WTC11 (cell line): ENCODE measurements around the gene AASS. TPM values are rescaled to one million over a fixed set of nuclear protein-coding genes. Genes with fewer than 3 reads are reported as not detected.

Experiments used
- ATAC-seq: fragments of 200-7000 bp; cut with Tn5 transposase; 2 replicates; pipeline ENCODE4 v1.10.0; 2021; ENCODE audit warnings: mild to moderate bottlenecking, moderate library complexity
- CTCF ChIA-PET: fragments of 300-600 bp; sonication (Branson Sonifier 250); formaldehyde crosslinking; loops from one replicate; lab custom pipeline; 2021; ENCODE audit warnings: antibody characterized with exemption; lab: Charles Lee
- POLR2A ChIA-PET: fragments of 350-600 bp; sonication (Branson Sonifier 250); formaldehyde crosslinking; loops from one replicate; lab custom pipeline; 2021; ENCODE audit warnings: antibody characterized with exemption; lab: Charles Lee
- DNase-seq: peaks from one replicate; pipeline ENCODE4 v3.0.0; 2021; ENCODE audit warnings: low spot score
- H3K27ac Mint-ChIP-seq: 2 replicates; pipeline ENCODE4 v1.8.0; 2021; ENCODE audit warnings: mixed read lengths
- H3K27me3 Mint-ChIP-seq: 2 replicates; pipeline ENCODE4 v1.8.0; 2021; ENCODE audit warnings: low read depth, mild to moderate bottlenecking, moderate library complexity, mixed read lengths
- H3K36me3 Mint-ChIP-seq: 2 replicates; pipeline ENCODE4 v1.8.0; 2021; ENCODE audit warnings: mixed read lengths
- H3K4me1 Mint-ChIP-seq: 2 replicates; pipeline ENCODE4 v1.8.0; 2022; ENCODE audit warnings: mixed read lengths
- H3K4me3 Mint-ChIP-seq: 2 replicates; pipeline ENCODE4 v1.8.0; 2021; ENCODE audit warnings: mild to moderate bottlenecking, moderate library complexity, mixed read lengths
- H3K9me3 Mint-ChIP-seq: 2 replicates; pipeline ENCODE4 v1.8.0; 2021; ENCODE audit warnings: mixed read lengths
- ATF1 ChIP-seq: sonication (generic); formaldehyde crosslinking; IDR thresholded peaks from 2 replicates; pipeline ENCODE4 v1.8.1; 2023; ENCODE audit warnings: mild to moderate bottlenecking, moderate library complexity, missing genetic modification reagents
- ATF2 ChIP-seq: sonication (generic); formaldehyde crosslinking; IDR thresholded peaks from 2 replicates; pipeline ENCODE4 v1.8.1; 2022; ENCODE audit warnings: low read depth, missing genetic modification reagents, borderline replicate concordance
- CBFB ChIP-seq: sonication (generic); formaldehyde crosslinking; IDR thresholded peaks from 2 replicates; pipeline ENCODE4 v1.8.1; 2022; ENCODE audit warnings: mild to moderate bottlenecking, low read depth, missing genetic modification reagents
- CREM ChIP-seq: sonication (generic); formaldehyde crosslinking; IDR thresholded peaks from 2 replicates; pipeline ENCODE4 v1.8.1; 2022; ENCODE audit warnings: mild to moderate bottlenecking, missing genetic modification reagents, moderate library complexity
- ESRRA ChIP-seq: sonication (generic); formaldehyde crosslinking; IDR thresholded peaks from 2 replicates; pipeline ENCODE4 v1.8.1; 2022; ENCODE audit warnings: mild to moderate bottlenecking, missing genetic modification reagents, borderline replicate concordance
- FOXK1 ChIP-seq: sonication (generic); formaldehyde crosslinking; IDR thresholded peaks from 2 replicates; pipeline ENCODE4 v1.8.0; 2022; ENCODE audit warnings: mild to moderate bottlenecking, moderate library complexity, missing genetic modification reagents
- GABPB1 ChIP-seq: sonication (generic); formaldehyde crosslinking; IDR thresholded peaks from 2 replicates; pipeline ENCODE4 v1.8.1; 2023; ENCODE audit warnings: mild to moderate bottlenecking, missing genetic modification reagents
- HMGA2 ChIP-seq: fragments of 250-450 bp; sonication (Bioruptor Pico); IDR thresholded peaks from 2 replicates; pipeline ENCODE4 v1.4.0; 2021; ENCODE audit warnings: mild to moderate bottlenecking, moderate library complexity
- NFYB ChIP-seq: sonication (generic); formaldehyde crosslinking; conservative IDR thresholded peaks from 2 replicates; pipeline ENCODE4 v1.8.0; 2022; ENCODE audit warnings: low read depth, missing genetic modification reagents
- PRRX2 ChIP-seq: fragments of 250-450 bp; sonication (Bioruptor Pico); IDR thresholded peaks from 2 replicates; pipeline ENCODE4 v1.8.0; 2021; ENCODE audit warnings: mild to moderate bottlenecking
- SMAD3 ChIP-seq: sonication (generic); formaldehyde crosslinking; IDR thresholded peaks from 2 replicates; pipeline ENCODE4 v1.8.0; 2022; ENCODE audit warnings: missing genetic modification reagents, mild to moderate bottlenecking, borderline replicate concordance
- SMAD4 ChIP-seq: sonication (generic); formaldehyde crosslinking; IDR thresholded peaks from 2 replicates; pipeline ENCODE4 v1.8.0; 2022; ENCODE audit warnings: mild to moderate bottlenecking, missing genetic modification reagents
- SOX15 ChIP-seq: fragments of 250-450 bp; sonication (Bioruptor Pico); IDR thresholded peaks from 2 replicates; pipeline ENCODE4 v1.9.0; 2021; ENCODE audit warnings: mild to moderate bottlenecking
- TP53 ChIP-seq: sonication (generic); formaldehyde crosslinking; IDR thresholded peaks from 2 replicates; pipeline ENCODE4 v1.8.1; 2023; ENCODE audit warnings: mild to moderate bottlenecking, missing genetic modification reagents
- ZNF121 ChIP-seq: sonication (generic); formaldehyde crosslinking; IDR thresholded peaks from 2 replicates; pipeline ENCODE4 v1.8.0; 2023; ENCODE audit warnings: missing genetic modification reagents
- ZNF138 ChIP-seq: sonication (generic); formaldehyde crosslinking; conservative IDR thresholded peaks from 2 replicates; pipeline ENCODE4 v1.8.1; 2022; ENCODE audit warnings: mild to moderate bottlenecking, moderate library complexity, missing genetic modification reagents
- ZNF263 ChIP-seq: sonication (generic); formaldehyde crosslinking; IDR thresholded peaks from 2 replicates; pipeline ENCODE4 v1.8.1; 2022; ENCODE audit warnings: low read depth, mild to moderate bottlenecking, moderate library complexity, missing genetic modification reagents
- ZNF423 ChIP-seq: fragments of 250-450 bp; sonication (Bioruptor Pico); IDR thresholded peaks from 2 replicates; pipeline ENCODE4 v2.1.2; 2022; ENCODE audit warnings: mild to moderate bottlenecking, moderate library complexity
- ZNF512 ChIP-seq: sonication (generic); formaldehyde crosslinking; IDR thresholded peaks from 2 replicates; pipeline ENCODE4 v1.8.1; 2022; ENCODE audit warnings: missing genetic modification reagents, borderline replicate concordance
- ZNF671 ChIP-seq: fragments of 250-450 bp; sonication (Bioruptor Pico); IDR thresholded peaks from 2 replicates; pipeline ENCODE4 v1.8.0; 2021; ENCODE audit warnings: mild to moderate bottlenecking
- total RNA-seq: library from RNA; stranded (reverse); gene quantifications from 3 replicates; pipeline ENCODE4 v1.2.3, GENCODE V29; 2021
- TF ChIP-seq, protein P1 (sequence below): sonication (generic); formaldehyde crosslinking; IDR thresholded peaks from 2 replicates; pipeline ENCODE4 v1.8.1; 2022; ENCODE audit warnings: mild to moderate bottlenecking, missing genetic modification reagents, moderate library complexity, borderline replicate concordance
- TF ChIP-seq, protein P2 (sequence below): sonication (generic); formaldehyde crosslinking; IDR thresholded peaks from 2 replicates; pipeline ENCODE4 v1.8.1; 2022; ENCODE audit warnings: low read depth, mild to moderate bottlenecking, moderate library complexity, missing genetic modification reagents, borderline replicate concordance
- TF ChIP-seq, protein P3 (sequence below): sonication (generic); formaldehyde crosslinking; IDR thresholded peaks from 2 replicates; pipeline ENCODE4 v1.8.1; 2023; ENCODE audit warnings: mild to moderate bottlenecking, missing genetic modification reagents, borderline replicate concordance
- TF ChIP-seq, protein P4 (sequence below): sonication (generic); formaldehyde crosslinking; IDR thresholded peaks from 2 replicates; pipeline ENCODE4 v1.8.0; 2022; ENCODE audit warnings: mild to moderate bottlenecking, missing genetic modification reagents
- TF ChIP-seq, protein P5 (sequence below): fragments of 250-450 bp; sonication (Bioruptor Pico); IDR thresholded peaks from 2 replicates; pipeline ENCODE4 v1.9.0; 2021; ENCODE audit warnings: moderate library complexity, mild to moderate bottlenecking, inconsistent platforms, borderline replicate concordance

Gene AASS
- total RNA-seq, 1 experiment from 2014 or later = 308 TPM

DNA sequence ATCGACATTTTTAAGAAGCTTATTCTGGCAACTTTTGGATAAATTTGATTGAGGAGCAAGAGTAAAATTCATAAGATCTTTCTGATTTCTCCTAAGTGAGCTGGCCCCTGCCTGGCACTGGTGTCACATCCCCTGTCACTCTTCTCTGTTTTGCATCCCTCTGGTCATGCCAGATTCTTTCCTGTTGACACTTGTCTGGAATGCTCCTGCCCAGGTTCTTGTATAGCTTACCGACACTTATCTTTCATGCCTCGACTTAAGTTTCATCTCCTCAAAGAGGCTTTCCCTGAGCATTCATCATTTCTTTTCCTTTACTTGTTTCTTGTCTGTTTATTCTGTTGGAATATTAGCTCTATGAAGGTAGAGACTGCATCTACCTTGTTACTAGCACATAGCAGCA, 22.2 kb upstream of the AASS start:
- ChIA-PET CTCF (no interaction called here), POLR2A (no interaction called here)
- TF ChIP-seq CREM (CRISPR knock-in tag) (no peak), ZNF512 (CRISPR knock-in tag) (no peak), CBFB (CRISPR knock-in tag) (no peak), ATF1 (CRISPR knock-in tag) (no peak)
- TF ChIP-seq, protein P1, sequence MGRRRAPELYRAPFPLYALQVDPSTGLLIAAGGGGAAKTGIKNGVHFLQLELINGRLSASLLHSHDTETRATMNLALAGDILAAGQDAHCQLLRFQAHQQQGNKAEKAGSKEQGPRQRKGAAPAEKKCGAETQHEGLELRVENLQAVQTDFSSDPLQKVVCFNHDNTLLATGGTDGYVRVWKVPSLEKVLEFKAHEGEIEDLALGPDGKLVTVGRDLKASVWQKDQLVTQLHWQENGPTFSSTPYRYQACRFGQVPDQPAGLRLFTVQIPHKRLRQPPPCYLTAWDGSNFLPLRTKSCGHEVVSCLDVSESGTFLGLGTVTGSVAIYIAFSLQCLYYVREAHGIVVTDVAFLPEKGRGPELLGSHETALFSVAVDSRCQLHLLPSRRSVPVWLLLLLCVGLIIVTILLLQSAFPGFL (CRISPR knock-in tag) = no peak
- TF ChIP-seq, protein P2, sequence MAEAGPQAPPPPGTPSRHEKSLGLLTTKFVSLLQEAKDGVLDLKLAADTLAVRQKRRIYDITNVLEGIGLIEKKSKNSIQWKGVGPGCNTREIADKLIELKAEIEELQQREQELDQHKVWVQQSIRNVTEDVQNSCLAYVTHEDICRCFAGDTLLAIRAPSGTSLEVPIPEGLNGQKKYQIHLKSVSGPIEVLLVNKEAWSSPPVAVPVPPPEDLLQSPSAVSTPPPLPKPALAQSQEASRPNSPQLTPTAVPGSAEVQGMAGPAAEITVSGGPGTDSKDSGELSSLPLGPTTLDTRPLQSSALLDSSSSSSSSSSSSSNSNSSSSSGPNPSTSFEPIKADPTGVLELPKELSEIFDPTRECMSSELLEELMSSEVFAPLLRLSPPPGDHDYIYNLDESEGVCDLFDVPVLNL (CRISPR knock-in tag) = no peak
- no peaks in the 10 kb centered on the region for H3K36me3 Mint-ChIP-seq
- ATAC-seq (no peak), DNase-seq (no peak)
- H3K4me1 Mint-ChIP-seq = peaks cover 12% of the 10 kb centered on the region
- no peaks in the 10 kb centered on the region for H3K9me3 Mint-ChIP-seq
- no peaks in the 10 kb centered on the region for H3K27me3 Mint-ChIP-seq
- H3K4me3 Mint-ChIP-seq = no peak overlapping the region
- H3K27ac Mint-ChIP-seq = no peak overlapping the region

DNA sequence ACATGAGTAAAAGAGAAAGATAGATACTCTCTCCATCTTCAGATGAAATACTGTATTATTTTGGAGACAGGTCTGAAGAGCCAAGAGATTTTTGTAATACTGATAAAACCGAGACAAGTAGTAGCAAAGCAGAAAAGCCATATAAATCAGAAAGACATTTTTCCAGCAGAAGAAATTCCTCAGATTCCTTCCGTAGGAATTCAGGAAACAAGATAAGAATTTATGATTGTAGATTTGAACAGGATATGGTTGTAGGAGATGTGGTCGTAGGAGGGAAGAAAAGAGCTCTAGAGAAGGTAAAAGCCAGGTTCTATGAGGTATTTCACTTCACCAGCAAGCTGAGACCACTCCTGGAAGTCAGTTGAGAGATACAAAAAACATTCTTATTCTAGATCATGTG, 17.6 kb upstream of the AASS start:
- peaks cover 24% of the 10 kb centered on the region for H3K4me1 Mint-ChIP-seq
- peak overlapping the region; percentile 39; the same call in 1 of the 2 replicates for H3K27ac Mint-ChIP-seq
- CTCF ChIA-PET = no interaction called here

DNA sequence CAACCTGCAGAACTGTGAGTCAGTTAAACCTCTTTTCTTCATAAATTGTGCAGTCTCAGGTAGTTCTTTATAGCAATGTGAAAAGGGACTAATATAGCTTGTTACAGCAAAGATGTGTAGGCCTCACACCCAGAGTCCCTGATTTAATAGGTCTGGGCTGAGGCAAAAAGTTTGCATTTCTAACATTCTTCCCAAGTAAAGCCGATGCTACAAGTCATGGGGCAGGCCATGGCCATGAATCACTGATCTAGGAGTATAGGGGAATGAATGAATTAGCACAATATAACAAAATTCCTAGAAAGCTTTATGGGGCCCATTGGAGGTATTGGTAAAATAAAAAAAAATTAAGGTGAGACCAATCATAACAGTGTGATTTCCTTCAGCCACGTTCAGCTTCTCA, 11.5 kb upstream of the AASS start:
- ATAC-seq (no peak), DNase-seq (no peak)
- ChIA-PET CTCF (no interaction called here), POLR2A (no interaction called here)
- Mint-ChIP-seq H3K4me1 (peaks cover 70% of the 10 kb centered on the region), H3K27me3 (no peaks in the 10 kb centered on the region), H3K27ac (peak overlapping the region; percentile 91), H3K4me3 (no peak overlapping the region), H3K9me3 (peaks cover 15% of the 10 kb centered on the region), H3K36me3 (peaks cover 21% of the 10 kb centered on the region)
- TF ChIP-seq, protein P3, sequence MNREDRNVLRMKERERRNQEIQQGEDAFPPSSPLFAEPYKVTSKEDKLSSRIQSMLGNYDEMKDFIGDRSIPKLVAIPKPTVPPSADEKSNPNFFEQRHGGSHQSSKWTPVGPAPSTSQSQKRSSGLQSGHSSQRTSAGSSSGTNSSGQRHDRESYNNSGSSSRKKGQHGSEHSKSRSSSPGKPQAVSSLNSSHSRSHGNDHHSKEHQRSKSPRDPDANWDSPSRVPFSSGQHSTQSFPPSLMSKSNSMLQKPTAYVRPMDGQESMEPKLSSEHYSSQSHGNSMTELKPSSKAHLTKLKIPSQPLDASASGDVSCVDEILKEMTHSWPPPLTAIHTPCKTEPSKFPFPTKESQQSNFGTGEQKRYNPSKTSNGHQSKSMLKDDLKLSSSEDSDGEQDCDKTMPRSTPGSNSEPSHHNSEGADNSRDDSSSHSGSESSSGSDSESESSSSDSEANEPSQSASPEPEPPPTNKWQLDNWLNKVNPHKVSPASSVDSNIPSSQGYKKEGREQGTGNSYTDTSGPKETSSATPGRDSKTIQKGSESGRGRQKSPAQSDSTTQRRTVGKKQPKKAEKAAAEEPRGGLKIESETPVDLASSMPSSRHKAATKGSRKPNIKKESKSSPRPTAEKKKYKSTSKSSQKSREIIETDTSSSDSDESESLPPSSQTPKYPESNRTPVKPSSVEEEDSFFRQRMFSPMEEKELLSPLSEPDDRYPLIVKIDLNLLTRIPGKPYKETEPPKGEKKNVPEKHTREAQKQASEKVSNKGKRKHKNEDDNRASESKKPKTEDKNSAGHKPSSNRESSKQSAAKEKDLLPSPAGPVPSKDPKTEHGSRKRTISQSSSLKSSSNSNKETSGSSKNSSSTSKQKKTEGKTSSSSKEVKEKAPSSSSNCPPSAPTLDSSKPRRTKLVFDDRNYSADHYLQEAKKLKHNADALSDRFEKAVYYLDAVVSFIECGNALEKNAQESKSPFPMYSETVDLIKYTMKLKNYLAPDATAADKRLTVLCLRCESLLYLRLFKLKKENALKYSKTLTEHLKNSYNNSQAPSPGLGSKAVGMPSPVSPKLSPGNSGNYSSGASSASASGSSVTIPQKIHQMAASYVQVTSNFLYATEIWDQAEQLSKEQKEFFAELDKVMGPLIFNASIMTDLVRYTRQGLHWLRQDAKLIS (CRISPR knock-in tag) = no peak
- no peak for TF ChIP-seq ZNF512 (CRISPR knock-in tag)
- no peak for TF ChIP-seq HMGA2
- TF ChIP-seq ZNF138 (CRISPR knock-in tag) = no peak
- no peak for TF ChIP-seq ZNF263 (CRISPR knock-in tag)
- TF ChIP-seq, protein P4, sequence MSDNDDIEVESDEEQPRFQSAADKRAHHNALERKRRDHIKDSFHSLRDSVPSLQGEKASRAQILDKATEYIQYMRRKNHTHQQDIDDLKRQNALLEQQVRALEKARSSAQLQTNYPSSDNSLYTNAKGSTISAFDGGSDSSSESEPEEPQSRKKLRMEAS (CRISPR knock-in tag) = no peak

More for the DNA sequence above, 17.6 kb upstream of the AASS start:
- POLR2A ChIA-PET = no interaction called here
- no peak for TF ChIP-seq NFYB (CRISPR knock-in tag)
- no peak for TF ChIP-seq SMAD4 (CRISPR knock-in tag)
- TF ChIP-seq ZNF423 (CRISPR knock-in tag) = no peak
- no peak for TF ChIP-seq ATF1 (CRISPR knock-in tag)
- TF ChIP-seq ATF2 (CRISPR knock-in tag) = no peak
- TF ChIP-seq PRRX2 (CRISPR knock-in tag) = no peak
- no peak for TF ChIP-seq ZNF121
- no peak for TF ChIP-seq FOXK1
- TF ChIP-seq GABPB1 (CRISPR knock-in tag) = no peak
- no peak for TF ChIP-seq ESRRA (CRISPR knock-in tag)
- TF ChIP-seq SOX15 (CRISPR knock-in tag) = no peak
- TF ChIP-seq, protein P5, sequence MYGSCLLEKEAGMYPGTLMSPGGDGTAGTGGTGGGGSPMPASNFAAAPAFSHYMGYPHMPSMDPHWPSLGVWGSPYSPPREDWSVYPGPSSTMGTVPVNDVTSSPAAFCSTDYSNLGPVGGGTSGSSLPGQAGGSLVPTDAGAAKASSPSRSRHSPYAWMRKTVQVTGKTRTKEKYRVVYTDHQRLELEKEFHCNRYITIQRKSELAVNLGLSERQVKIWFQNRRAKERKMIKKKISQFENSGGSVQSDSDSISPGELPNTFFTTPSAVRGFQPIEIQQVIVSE (CRISPR knock-in tag) = no peak
- TF ChIP-seq TP53 = no peak
- TF ChIP-seq SMAD3 = no peak
- TF ChIP-seq ZNF671 (CRISPR knock-in tag) = no peak
- H3K4me3 Mint-ChIP-seq = no peak overlapping the region
- ATAC-seq (no peak), DNase-seq (no peak)
- no peaks in the 10 kb centered on the region for H3K9me3 Mint-ChIP-seq
- no peaks in the 10 kb centered on the region for H3K27me3 Mint-ChIP-seq
- no peaks in the 10 kb centered on the region for H3K36me3 Mint-ChIP-seq
